ENCODE results near the gene ADCY1. TPM values are rescaled to one million over a fixed set of nuclear protein-coding genes. Genes with fewer than 3 reads are reported as not detected.

ADCY1 gene
- total RNA-seq, 1 experiment from 2014 or later = not detected

- H3K27me3 ChIP-seq = peaks cover 12% of the 10 kb centered on the region; the same call in 1 of the 2 replicates
- H3K4me3 ChIP-seq = no peak overlapping the region
- H3K9me3 ChIP-seq (replicated peaks) = no peaks in the 10 kb centered on the region
- no peaks in the 10 kb centered on the region for H3K4me1 ChIP-seq
- DNase-seq = no peak
- H3K36me3 ChIP-seq = no peaks in the 10 kb centered on the region
- no peak overlapping the region for H3K27ac ChIP-seq
Observed at GRCh38 chr7:45655539-45655938, 81.4 kb downstream of the ADCY1 start.

- no peaks in the 10 kb centered on the region for H3K9me3 ChIP-seq (replicated peaks)
- no peak overlapping the region for H3K4me3 ChIP-seq
- no peak overlapping the region for H3K27ac ChIP-seq
- no peaks in the 10 kb centered on the region for H3K36me3 ChIP-seq
- no peaks in the 10 kb centered on the region for H3K4me1 ChIP-seq
- H3K27me3 ChIP-seq = peaks cover 12% of the 10 kb centered on the region; the same call in 1 of the 2 replicates
- no peak for DNase-seq
Observed at GRCh38 chr7:45656431-45656830, 82.3 kb downstream of the ADCY1 start.

- Histone ChIP-seq H3K27ac (no peak overlapping the region), H3K36me3 (no peaks in the 10 kb centered on the region), H3K9me3 (replicated peaks) (no peaks in the 10 kb centered on the region), H3K4me3 (no peak overlapping the region), H3K27me3 (peaks cover 12% of the 10 kb centered on the region; the same call in 1 of the 2 replicates), H3K4me1 (no peaks in the 10 kb centered on the region)
- no peak for DNase-seq
Observed at GRCh38 chr7:45657136-45657889, 83.1 kb downstream of the ADCY1 start.

GRCh38 chr7:45657890-45658715 is 83.9 kb downstream of the ADCY1 start:
- no peak overlapping the region for H3K27ac ChIP-seq
- no peaks in the 10 kb centered on the region for H3K4me1 ChIP-seq
- H3K9me3 ChIP-seq (replicated peaks) = no peaks in the 10 kb centered on the region
- no peak overlapping the region for H3K4me3 ChIP-seq
- H3K36me3 ChIP-seq = no peaks in the 10 kb centered on the region
- DNase-seq = no peak
- peaks cover 12% of the 10 kb centered on the region; the same call in 1 of the 2 replicates for H3K27me3 ChIP-seq

- no peak overlapping the region for H3K4me3 ChIP-seq
- no peak for DNase-seq
- no peaks in the 10 kb centered on the region for H3K4me1 ChIP-seq
Observed at GRCh38 chr7:45658716-45659495, 84.7 kb downstream of the ADCY1 start.

GRCh38 chr7:45659496-45660139 is 85.5 kb downstream of the ADCY1 start:
- H3K4me3 ChIP-seq = no peak overlapping the region
- no peaks in the 10 kb centered on the region for H3K36me3 ChIP-seq
- H3K27ac ChIP-seq = no peak overlapping the region
- peaks cover 7% of the 10 kb centered on the region; the same call in 1 of the 2 replicates for H3K27me3 ChIP-seq
- H3K4me1 ChIP-seq = no peaks in the 10 kb centered on the region
- no peaks in the 10 kb centered on the region for H3K9me3 ChIP-seq (replicated peaks)
- DNase-seq = no peak

More at GRCh38 chr7:45658716-45659495, 84.7 kb downstream of the ADCY1 start:
- Histone ChIP-seq H3K36me3 (no peaks in the 10 kb centered on the region), H3K9me3 (replicated peaks) (no peaks in the 10 kb centered on the region), H3K27ac (no peak overlapping the region), H3K27me3 (peaks cover 12% of the 10 kb centered on the region; the same call in 1 of the 2 replicates)

- no peaks in the 10 kb centered on the region for H3K36me3 ChIP-seq
- H3K27ac ChIP-seq = no peak overlapping the region
- 0 out of 2 replicates have a peak, but pooled peaks cover under 1% of the 10 kb centered on the region for H3K27me3 ChIP-seq
- H3K9me3 ChIP-seq (replicated peaks) = no peaks in the 10 kb centered on the region
- H3K4me3 ChIP-seq = no peak overlapping the region
- no peaks in the 10 kb centered on the region for H3K4me1 ChIP-seq
- no peak for DNase-seq
Observed at GRCh38 chr7:45660201-45660900, 86.2 kb downstream of the ADCY1 start.

GRCh38 chr7:45660901-45661211 is 86.7 kb downstream of the ADCY1 start:
- H3K4me1 ChIP-seq = no peaks in the 10 kb centered on the region
- no peak overlapping the region for H3K27ac ChIP-seq
- no peak for DNase-seq
- no peaks in the 10 kb centered on the region for H3K27me3 ChIP-seq
- no peaks in the 10 kb centered on the region for H3K9me3 ChIP-seq (replicated peaks)
- H3K36me3 ChIP-seq = no peaks in the 10 kb centered on the region
- H3K4me3 ChIP-seq = no peak overlapping the region

GRCh38 chr7:45661302-45661995 is 87.3 kb downstream of the ADCY1 start:
- no peaks in the 10 kb centered on the region for H3K27me3 ChIP-seq
- no peak overlapping the region for H3K27ac ChIP-seq
- no peaks in the 10 kb centered on the region for H3K36me3 ChIP-seq
- H3K4me3 ChIP-seq = no peak overlapping the region
- no peaks in the 10 kb centered on the region for H3K4me1 ChIP-seq
- H3K9me3 ChIP-seq (replicated peaks) = no peaks in the 10 kb centered on the region
- DNase-seq = no peak

- no peaks in the 10 kb centered on the region for H3K27me3 ChIP-seq
- no peak for DNase-seq
- H3K4me3 ChIP-seq = no peak overlapping the region
- H3K9me3 ChIP-seq (replicated peaks) = no peaks in the 10 kb centered on the region
- no peak overlapping the region for H3K27ac ChIP-seq
- no peaks in the 10 kb centered on the region for H3K36me3 ChIP-seq
- H3K4me1 ChIP-seq = no peaks in the 10 kb centered on the region
Observed at GRCh38 chr7:45662018-45662417, 87.8 kb downstream of the ADCY1 start.

GRCh38 chr7:45662540-45663166 is 88.5 kb downstream of the ADCY1 start:
- H3K27ac ChIP-seq = no peak overlapping the region
- no peaks in the 10 kb centered on the region for H3K9me3 ChIP-seq (replicated peaks)
- H3K27me3 ChIP-seq = no peaks in the 10 kb centered on the region
- no peaks in the 10 kb centered on the region for H3K4me1 ChIP-seq
- DNase-seq = no peak
- H3K36me3 ChIP-seq = no peaks in the 10 kb centered on the region
- H3K4me3 ChIP-seq = no peak overlapping the region

GRCh38 chr7:45663167-45663921 is 89.2 kb downstream of the ADCY1 start:
- Histone ChIP-seq H3K27me3 (no peaks in the 10 kb centered on the region), H3K27ac (no peak overlapping the region), H3K36me3 (no peaks in the 10 kb centered on the region), H3K9me3 (replicated peaks) (no peaks in the 10 kb centered on the region), H3K4me1 (no peaks in the 10 kb centered on the region), H3K4me3 (no peak overlapping the region)
- DNase-seq = peak; percentile 53 to 69

Measured in SJCRH30 (cell line).